GM12875 (cell line): Measurements from ENCODE around the gene GPRIN3.
"Not testable (repeated sequence)": the region's sequence is repeated elsewhere in the genome, so short reads cannot be mapped to it uniquely, and the experiment has no call there.

Source experiments
- H3K4me3 ChIP-seq: one replicate; pipeline ENCODE4 v1.5.1; 2011; ENCODE audit warnings: low read depth, low read length, control low read depth
- CTCF ChIP-seq: IDR thresholded peaks from 2 replicates; pipeline ENCODE4 v1.5.1; 2011; ENCODE audit warnings: low read depth, mild to moderate bottlenecking, control low read depth, inconsistent platforms, low read length, moderate library complexity, borderline replicate concordance; ENCODE audit not compliant: insufficient read depth

GPRIN3 gene

GRCh38 chr4:89263265-89263664 is 44.3 kb downstream of the GPRIN3 start:
- H3K4me3 ChIP-seq, result no peak overlapping the region
- TF ChIP-seq CTCF, result no peak

- H3K4me3 ChIP-seq, result no peak overlapping the region
- no peak for TF ChIP-seq CTCF
Measured at GRCh38 chr4:89259301-89260028, 48.1 kb downstream of the GPRIN3 start.

DNA sequence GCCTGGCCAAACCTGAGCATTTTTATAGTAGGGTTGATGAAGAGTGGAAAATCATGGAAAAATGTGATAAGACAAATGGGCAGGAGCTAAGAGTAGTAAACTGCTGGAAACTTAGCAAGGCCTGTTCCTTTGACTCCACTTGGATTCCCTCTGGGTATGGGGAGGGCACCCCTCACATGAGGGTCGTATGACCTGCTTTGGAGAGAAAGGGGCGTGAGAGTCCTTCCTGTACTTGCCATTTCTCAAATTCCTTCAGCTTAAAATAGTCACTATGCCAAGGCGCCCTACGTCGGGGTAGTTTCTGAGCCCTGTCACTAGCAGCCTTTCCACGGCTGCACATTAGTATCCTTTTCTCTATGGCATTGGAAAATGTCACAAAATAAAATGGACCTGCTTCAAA is 49.1 kb downstream of the GPRIN3 start:
- no peak for TF ChIP-seq CTCF
- no peak overlapping the region for H3K4me3 ChIP-seq

DNA sequence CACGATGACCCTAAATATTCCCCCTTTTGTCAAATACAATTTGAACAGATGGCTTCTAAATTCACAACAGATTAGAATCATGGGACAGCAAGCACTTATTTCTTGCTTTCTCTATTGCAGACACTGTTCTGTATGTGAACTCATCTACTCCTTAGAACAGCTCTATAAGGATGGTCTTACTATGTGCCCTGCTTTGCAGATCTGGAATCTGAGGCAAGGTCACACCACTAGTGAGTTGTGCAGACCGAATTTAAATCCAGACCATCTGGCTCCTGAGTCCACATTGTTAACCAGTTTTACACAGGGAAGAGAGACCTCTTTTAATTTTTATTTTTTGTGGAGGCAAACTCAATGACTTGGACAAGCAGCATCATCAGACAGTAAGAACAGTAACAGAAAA is 50.2 kb downstream of the GPRIN3 start:
- TF ChIP-seq CTCF, result no peak
- no peak overlapping the region for H3K4me3 ChIP-seq

DNA sequence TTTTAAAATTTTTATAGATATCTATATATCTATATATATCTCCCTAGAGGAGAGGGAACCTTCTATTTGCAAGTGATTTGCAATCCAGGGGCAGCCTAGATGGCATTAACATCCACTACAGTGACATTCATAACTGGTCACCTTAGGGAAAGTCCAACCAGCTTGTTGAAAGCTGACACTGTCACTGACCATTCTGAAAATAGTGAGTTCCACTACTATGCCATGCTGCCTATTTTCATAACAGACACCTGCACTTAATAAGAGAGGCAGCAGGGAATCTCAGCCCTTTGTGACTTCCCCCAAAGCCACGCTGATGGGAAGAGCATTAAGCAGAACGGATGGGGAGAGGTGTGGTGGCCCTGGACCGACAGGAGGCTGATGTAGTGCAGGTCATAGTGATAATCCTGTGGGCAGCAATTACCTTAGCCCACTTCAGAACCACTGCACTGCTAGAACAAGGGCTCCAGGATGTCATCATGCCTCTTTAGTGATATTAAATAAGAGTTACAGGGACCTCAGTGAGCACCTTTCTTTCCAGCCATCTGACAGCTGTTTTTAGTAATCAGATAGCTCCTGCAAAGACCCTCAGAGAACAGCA is 51.3 kb downstream of the GPRIN3 start:
- no peak overlapping the region for H3K4me3 ChIP-seq
- no peak for TF ChIP-seq CTCF

- H3K4me3 ChIP-seq, result no peak overlapping the region
- TF ChIP-seq CTCF, result peak; percentile 66; the same call in 1 of the 2 replicates
Measured at GRCh38 chr4:89254847-89255246, 52.8 kb downstream of the GPRIN3 start.

DNA sequence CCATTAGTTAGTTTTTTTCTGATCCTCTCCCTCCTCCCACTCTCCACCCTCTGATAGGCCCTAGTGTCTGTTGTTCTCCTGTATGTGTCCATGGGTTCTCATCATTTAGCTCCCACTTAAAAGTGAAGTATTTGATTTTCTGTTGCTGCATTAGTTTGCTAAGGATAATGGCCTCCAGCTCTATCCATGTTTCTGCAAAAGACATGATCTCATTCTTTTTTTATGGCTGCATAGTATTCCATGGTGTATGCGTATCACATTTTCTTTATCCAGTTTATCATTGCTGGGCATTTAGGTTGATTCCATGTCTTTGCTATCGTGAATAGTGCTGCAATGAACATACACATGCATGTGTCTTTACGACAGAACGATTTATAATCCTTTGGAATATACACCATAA is 53.3 kb downstream of the GPRIN3 start:
- not testable (repeated sequence) for H3K4me3 ChIP-seq
